GM21360 (cell line): ENCODE measurements around the gene HECTD3.
A peak's percentile ranks its signal among the peaks of the same experiment; 100 is the strongest.

Experiments used
- ATAC-seq: cut with Tn5 transposase; IDR thresholded peaks from one replicate; pipeline ENCODE4 v1.9.1; 2021; ENCODE audit warnings: mild to moderate bottlenecking, moderate library complexity; ENCODE audit not compliant: unreplicated experiment

Gene HECTD3

GRCh38 chr1:45010855-45011811 lies at the start of gene HECTD3:
Gene HECTD3 (minus strand): TSS chr1:45011324. CDS start chr1:45011257, 67 bp downstream.
- ATAC-seq = peak; percentile 55

- no peak for ATAC-seq
Measured at GRCh38 chr1:45059829-45060228, 48.7 kb upstream of the HECTD3 start.

GRCh38 chr1:45057542-45057941 lies 46.4 kb upstream of the HECTD3 start:
- ATAC-seq = no peak

- no peak for ATAC-seq
Measured at GRCh38 chr1:45051005-45051772, 40.1 kb upstream of the HECTD3 start.

GRCh38 chr1:45047032-45047431 lies 35.9 kb upstream of the HECTD3 start:
- no peak for ATAC-seq

GRCh38 chr1:45044916-45045315 lies 33.8 kb upstream of the HECTD3 start:
- ATAC-seq = no peak

- no peak for ATAC-seq
Measured at GRCh38 chr1:45043094-45043493, 32.0 kb upstream of the HECTD3 start.

- ATAC-seq = no peak
Measured at GRCh38 chr1:45040297-45040696, 29.2 kb upstream of the HECTD3 start.

GRCh38 chr1:45038661-45039364 lies 27.7 kb upstream of the HECTD3 start:
- no peak for ATAC-seq

GRCh38 chr1:45038240-45038639 lies 27.1 kb upstream of the HECTD3 start:
- ATAC-seq = no peak

GRCh38 chr1:45037456-45037855 lies 26.3 kb upstream of the HECTD3 start:
- no peak for ATAC-seq

GRCh38 chr1:45035631-45036301 lies 24.6 kb upstream of the HECTD3 start:
- ATAC-seq = no peak

- ATAC-seq = no peak
Measured at GRCh38 chr1:45033356-45033755, 22.2 kb upstream of the HECTD3 start.

- no peak for ATAC-seq
Measured at GRCh38 chr1:45032837-45033236, 21.7 kb upstream of the HECTD3 start.

- no peak for ATAC-seq
Measured at GRCh38 chr1:45026446-45026845, 15.3 kb upstream of the HECTD3 start.

- no peak for ATAC-seq
Measured at GRCh38 chr1:45023663-45024062, 12.5 kb upstream of the HECTD3 start.

GRCh38 chr1:45018599-45019230 lies 7.6 kb upstream of the HECTD3 start:
- peak; percentile 59 for ATAC-seq

GRCh38 chr1:45016767-45017166 lies 5.6 kb upstream of the HECTD3 start:
- ATAC-seq = no peak

- no peak for ATAC-seq
Measured at GRCh38 chr1:45016090-45016697, 5.1 kb upstream of the HECTD3 start.

- no peak for ATAC-seq
Measured at GRCh38 chr1:45015683-45016082, 4.6 kb upstream of the HECTD3 start.
